Thyroid gland (tissue), 4 donors: Measurements from ENCODE around the gene MUC6.

ENCODE experiments used
- CTCF ChIP-seq, 6 experiments: fragments of 200-600 bp in 3 of 6; fragments of 450-650 bp in 3 of 6; sonication (generic) in 3 of 6; IDR thresholded peaks; one replicate each; pipeline ENCODE4 v1.5.1; 2016 to 2019; ENCODE audit warnings: antibody characterized with exemption in 6 of 6, mild to moderate bottlenecking in 2 of 6, inconsistent platforms in 1 of 6, moderate library complexity in 1 of 6
- POLR2A ChIP-seq, 2 donors: fragments of 450-650 bp; IDR thresholded peaks; one replicate each; pipeline ENCODE4 v1.6.1; 2017; ENCODE audit warnings: antibody characterized with exemption in 2 of 2, mild to moderate bottlenecking in 2 of 2, moderate library complexity in 1 of 2

- no peak for TF ChIP-seq CTCF (IDR thresholded peaks at IDR 0.05)
- TF ChIP-seq POLR2A (IDR thresholded peaks at IDR 0.05): no peak
Observed at GRCh38 chr11:1074244-1075221, 38.0 kb upstream of the MUC6 start, which contains the start of gene MUC2.
